ENCODE results near the gene BMP4. TPM values are rescaled to one million over a fixed set of nuclear protein-coding genes. Genes with fewer than 3 reads are reported as not detected.

BMP4 gene
- total and polyA plus RNA-seq, 10 of the 15 experiments (the other 5 are each of a cell fraction or from before 2014, with no cell fraction given) = 0.11 to 1.8 (median 0.60) TPM; not detected in 1

Small RNA genes lying within 50 kb of the gene (microRNA-seq; reads per million reads assigned to microRNA genes)
- gene MIR5580 = not detected

Small RNA genes lying within 50 kb of the gene (small RNA-seq; reads per million reads assigned to genes)
- not detected for gene MIR5580

Measured in GM12878 (cell line).